NB4 (cell line): ENCODE results near the gene BDNF.

Experiments
- DNase-seq: peaks from one replicate; pipeline ENCODE4 v3.0.0; 2010; ENCODE audit warnings: low read depth
- H3K4me3 ChIP-seq: one replicate; pipeline ENCODE4 v1.5.1; 2011; ENCODE audit warnings: mild to moderate bottlenecking, low read depth, low read length, moderate library complexity
- MYC ChIP-seq: IDR thresholded peaks from 2 replicates; pipeline ENCODE4 v1.6.1; 2011; ENCODE audit warnings: low read depth, low read length
- POLR2A ChIP-seq: IDR thresholded peaks from 2 replicates; pipeline ENCODE4 v1.6.1; 2011; ENCODE audit warnings: mild to moderate bottlenecking; ENCODE audit not compliant: insufficient read length; ENCODE audit errors: extremely low read depth
- TF ChIP-seq, protein P1 (sequence below): IDR thresholded peaks from one replicate; pipeline ENCODE4 v1.5.1; 2012; ENCODE audit warnings: low read depth, low read length
- TF ChIP-seq, protein P2 (sequence below): IDR thresholded peaks from 2 replicates; pipeline ENCODE4 v1.6.1; 2011; ENCODE audit warnings: low read depth, low read length

Gene BDNF

DNA sequence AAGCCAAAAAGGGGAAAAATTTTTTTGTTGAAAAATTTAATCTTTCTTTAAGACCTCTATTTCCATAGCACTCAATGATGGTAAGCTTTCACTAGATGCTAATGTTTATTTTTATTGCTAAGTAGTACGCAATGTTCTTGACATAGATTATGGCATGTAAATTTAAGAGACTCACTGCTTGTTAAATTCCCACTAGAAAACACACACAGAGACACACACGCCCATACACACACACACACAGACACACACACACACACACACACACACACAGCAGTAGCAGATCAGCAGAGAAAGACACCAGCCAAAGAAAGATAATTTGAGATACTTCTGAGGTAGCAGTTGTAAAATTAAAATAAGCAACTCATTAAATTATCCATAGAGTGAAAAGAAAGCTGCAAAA, 16.0 kb upstream of the BDNF start:
- DNase-seq: no peak
- TF ChIP-seq, protein P1, sequence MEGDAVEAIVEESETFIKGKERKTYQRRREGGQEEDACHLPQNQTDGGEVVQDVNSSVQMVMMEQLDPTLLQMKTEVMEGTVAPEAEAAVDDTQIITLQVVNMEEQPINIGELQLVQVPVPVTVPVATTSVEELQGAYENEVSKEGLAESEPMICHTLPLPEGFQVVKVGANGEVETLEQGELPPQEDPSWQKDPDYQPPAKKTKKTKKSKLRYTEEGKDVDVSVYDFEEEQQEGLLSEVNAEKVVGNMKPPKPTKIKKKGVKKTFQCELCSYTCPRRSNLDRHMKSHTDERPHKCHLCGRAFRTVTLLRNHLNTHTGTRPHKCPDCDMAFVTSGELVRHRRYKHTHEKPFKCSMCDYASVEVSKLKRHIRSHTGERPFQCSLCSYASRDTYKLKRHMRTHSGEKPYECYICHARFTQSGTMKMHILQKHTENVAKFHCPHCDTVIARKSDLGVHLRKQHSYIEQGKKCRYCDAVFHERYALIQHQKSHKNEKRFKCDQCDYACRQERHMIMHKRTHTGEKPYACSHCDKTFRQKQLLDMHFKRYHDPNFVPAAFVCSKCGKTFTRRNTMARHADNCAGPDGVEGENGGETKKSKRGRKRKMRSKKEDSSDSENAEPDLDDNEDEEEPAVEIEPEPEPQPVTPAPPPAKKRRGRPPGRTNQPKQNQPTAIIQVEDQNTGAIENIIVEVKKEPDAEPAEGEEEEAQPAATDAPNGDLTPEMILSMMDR: no peak
- TF ChIP-seq POLR2A: no peak
- TF ChIP-seq, protein P2, sequence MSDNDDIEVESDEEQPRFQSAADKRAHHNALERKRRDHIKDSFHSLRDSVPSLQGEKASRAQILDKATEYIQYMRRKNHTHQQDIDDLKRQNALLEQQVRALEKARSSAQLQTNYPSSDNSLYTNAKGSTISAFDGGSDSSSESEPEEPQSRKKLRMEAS: no peak
- no peak for TF ChIP-seq MYC
- no peak overlapping the region for H3K4me3 ChIP-seq

DNA sequence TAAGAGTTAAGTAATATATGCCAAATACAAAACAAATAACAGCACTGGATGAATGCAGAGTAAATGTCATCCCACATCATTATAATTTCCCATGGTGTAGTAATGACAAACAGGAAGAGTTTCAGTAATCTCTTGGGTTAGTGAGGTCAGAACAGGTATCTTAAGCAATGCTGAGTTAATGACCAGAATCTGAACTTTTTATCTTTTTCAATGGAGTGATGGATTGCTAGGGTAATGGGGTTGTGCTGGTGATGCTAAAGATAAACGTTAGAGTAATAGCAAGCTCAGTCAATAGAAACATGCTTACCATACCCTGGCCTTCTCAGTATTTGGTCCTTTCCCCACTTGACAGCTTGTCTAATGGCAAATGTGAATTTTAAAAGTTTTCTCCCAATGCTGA, 11.5 kb upstream of the BDNF start:
- DNase-seq: no peak
- no peak overlapping the region for H3K4me3 ChIP-seq
- TF ChIP-seq, protein P1: no peak
- TF ChIP-seq POLR2A (no peak), MYC (no peak)
- TF ChIP-seq, protein P2: no peak

DNA sequence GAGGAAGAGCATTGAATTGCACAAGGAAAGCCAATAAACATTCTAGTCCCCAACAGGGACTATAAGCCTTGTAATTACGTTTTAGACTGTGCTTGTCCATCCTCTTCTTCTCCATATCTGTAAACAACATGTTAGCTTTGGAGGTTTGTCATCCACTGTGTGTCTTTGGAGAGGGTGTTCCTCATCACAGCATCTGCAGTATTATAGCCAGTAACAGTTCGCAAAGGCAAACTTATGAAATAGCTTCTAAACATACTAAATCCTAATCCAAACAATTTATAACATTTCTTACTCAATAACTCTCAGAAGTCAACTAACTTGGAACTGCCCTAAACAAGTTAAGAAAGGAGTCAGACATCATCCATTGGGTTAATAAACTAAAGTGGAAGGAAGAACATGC, 10.3 kb upstream of the BDNF start:
- H3K4me3 ChIP-seq: no peak overlapping the region
- TF ChIP-seq POLR2A (no peak), MYC (no peak)
- TF ChIP-seq, protein P2: no peak
- TF ChIP-seq, protein P1: no peak
- DNase-seq: no peak

DNA sequence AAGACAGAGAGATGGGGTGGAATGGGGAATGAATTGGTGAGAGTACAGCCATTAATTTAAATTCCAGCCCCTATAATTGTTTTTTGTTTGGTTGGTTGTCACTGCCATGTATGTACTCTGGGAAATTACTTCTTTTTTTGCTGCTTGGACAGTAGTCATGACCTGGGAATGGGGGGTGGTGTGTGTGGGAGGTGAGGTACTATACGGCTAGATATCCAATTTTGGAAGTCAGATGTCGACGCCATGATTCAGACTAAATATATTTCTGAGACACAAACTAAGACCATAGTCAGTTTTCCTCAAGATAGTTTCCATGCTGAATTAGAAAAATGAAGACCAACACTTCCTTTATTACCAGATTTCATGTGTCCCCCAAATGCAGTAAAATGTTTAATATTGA, 7.4 kb upstream of the BDNF start:
- no peak for DNase-seq
- H3K4me3 ChIP-seq: no peak overlapping the region
- TF ChIP-seq MYC (no peak), POLR2A (no peak)
- TF ChIP-seq, protein P2: no peak
- TF ChIP-seq, protein P1: no peak

DNA sequence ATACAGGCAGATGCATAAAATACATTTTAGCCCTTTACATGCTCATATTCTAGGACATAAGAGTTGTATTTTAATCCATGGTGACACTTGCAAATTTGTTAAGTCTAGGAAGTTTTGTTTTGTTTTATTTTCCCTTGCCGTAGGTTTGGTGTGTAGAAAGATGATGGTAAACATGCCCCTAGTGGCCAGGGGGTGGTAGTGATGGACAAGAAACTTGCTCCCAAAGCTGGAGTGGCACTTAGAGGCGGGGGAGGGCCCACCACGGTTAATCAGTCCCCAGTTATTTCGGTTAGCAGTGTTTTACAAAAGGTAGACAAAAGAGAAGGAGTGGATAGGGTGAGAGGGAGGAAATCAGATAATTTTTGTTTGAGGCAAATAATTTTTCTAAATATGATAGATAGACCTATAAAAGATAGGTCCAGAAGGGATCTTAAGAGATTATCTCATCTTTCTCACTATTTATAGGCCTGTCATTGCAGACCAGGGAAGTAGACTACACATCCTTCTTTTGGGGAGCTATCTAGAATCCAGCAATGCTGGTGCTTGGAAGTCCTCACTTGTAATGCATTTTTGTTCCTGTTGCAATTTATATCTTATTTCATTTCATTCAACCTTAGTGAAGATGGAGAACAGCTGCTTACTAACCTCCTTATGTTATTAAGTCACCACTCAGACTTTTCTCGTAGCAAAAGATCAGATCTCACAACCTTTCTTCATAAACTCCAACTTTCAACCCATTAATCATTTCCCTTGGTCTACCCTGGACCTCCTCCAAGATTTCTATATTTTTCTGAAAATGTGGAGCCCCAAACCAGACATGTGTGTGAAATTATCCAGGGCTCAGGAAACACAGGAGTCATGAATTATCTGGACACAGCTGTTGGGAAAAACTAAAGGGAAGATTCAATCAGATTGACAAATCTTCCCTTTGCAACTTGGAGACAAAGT, 5.9 kb upstream of the BDNF start:
- H3K4me3 ChIP-seq: no peak overlapping the region
- TF ChIP-seq, protein P1: peak; percentile 81
- no peak for TF ChIP-seq MYC
- TF ChIP-seq, protein P2: no peak
- peak; percentile 37 for DNase-seq
